ENCODE results near the gene XPNPEP3.
A peak's percentile ranks its signal among the peaks of the same experiment; 100 is the strongest.
"Not testable (repeated sequence)": the region's sequence is repeated elsewhere in the genome, so short reads cannot be mapped to it uniquely, and the experiment has no call there.

XPNPEP3 gene

GRCh38 chr22:40856513-40857308 is at the start of gene XPNPEP3, which contains the start of gene ST13:
TSS of gene XPNPEP3 (plus strand) at chr22:40857148. CDS start at chr22:40857182, 34 bp downstream.
TSS of gene ST13 (minus strand) at chr22:40856639. CDS start at chr22:40856540, 99 bp downstream.
- peak; percentile 94 for DNase-seq

- DNase-seq = no peak
Observed at GRCh38 chr22:40808018-40808841, 48.7 kb upstream of the XPNPEP3 start.

DNA sequence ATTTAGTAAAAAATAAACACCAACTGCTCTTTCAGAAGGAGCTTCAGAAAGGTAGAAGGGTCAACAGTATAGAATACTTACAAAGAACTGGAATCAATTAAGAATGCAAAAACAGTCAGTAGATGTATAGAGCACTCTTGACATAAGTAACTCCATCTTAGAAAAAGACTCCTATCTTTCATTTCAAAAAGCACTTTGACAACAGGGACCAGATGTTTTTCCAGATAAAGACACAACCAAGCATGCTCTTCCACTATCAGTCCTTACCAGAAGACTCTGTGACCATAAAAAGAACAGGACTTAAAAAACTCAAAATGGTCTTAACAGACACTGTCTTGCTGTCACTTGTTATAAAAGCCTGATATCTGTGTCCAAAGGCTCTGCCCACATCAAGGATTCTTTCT is 43.0 kb upstream of the XPNPEP3 start:
- DNase-seq = no peak

- no peak for DNase-seq
Observed at GRCh38 chr22:40817737-40818136, 39.2 kb upstream of the XPNPEP3 start.

- no peak for DNase-seq
Observed at GRCh38 chr22:40818192-40818746, 38.7 kb upstream of the XPNPEP3 start.

DNA sequence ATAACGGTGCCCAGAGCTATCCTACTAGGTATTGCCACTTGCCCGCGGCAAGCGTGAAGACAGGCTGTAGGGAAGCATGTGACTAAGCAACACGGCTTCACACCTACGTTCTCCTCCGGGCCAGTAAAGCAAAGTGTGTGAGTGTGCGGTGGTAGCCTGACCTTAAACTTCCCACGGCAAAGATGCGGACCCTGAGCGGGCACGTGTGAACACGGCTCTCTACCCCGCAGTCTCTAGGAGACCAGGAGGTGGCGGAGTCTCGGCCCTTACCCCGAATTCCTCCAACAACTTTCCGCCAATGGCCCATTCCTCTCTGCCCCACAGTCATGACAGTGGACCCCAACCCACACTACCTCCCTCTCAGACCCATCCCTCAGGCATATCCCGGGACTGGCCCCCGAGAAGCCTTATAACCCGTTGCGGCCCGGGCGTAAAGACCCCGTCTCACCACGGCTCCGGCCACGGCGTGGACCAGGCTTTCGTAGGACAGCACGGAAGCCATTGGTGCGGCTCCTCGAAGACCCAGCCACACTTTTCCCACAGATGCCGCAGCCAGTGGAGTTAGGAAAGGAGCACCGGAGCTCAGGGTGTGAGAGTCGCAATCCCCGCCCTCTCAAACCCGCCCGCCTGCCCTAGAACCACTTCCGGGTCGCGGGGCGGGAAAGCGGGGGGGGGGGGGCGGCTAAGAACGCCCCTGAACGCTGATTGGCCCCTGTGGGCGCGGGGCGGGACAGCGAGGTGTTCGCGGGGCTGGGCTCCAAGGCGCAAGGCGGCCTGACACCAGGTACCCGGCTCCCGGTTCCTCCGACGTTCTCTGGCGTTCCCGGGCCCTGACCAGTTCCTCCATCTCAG is 38.0 kb upstream of the XPNPEP3 start, which contains the start of gene SLC25A17:
SLC25A17 (minus strand) TSS at position 600 of the 852 bp plus-strand sequence; CDS start at position 502, 98 bp downstream.
- peak; percentile 46 for DNase-seq

GRCh38 chr22:40819599-40820140 is 37.3 kb upstream of the XPNPEP3 start:
- peak; percentile 17 for DNase-seq

DNA sequence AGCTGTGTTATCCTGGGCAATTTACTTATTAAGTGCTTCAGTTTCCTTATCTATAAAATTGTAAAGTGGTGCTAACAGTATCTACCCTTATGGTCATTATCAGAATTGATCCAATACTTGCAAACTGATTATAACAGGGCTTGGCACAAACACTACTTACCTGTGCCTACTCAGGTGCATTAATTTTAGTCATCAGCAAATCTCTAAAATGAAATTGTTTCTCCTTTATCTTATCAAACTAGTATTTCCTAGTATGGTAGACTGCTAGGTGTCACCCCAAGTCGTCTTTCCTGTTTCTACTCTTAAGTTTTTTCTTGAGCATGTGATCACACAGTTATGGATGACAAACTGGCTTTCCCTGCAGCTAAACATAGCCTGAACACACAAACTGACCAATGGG is 33.5 kb upstream of the XPNPEP3 start:
- DNase-seq = no peak

GRCh38 chr22:40826292-40826691 is 30.7 kb upstream of the XPNPEP3 start:
- DNase-seq = not testable (repeated sequence)

GRCh38 chr22:40826984-40827741 is 29.8 kb upstream of the XPNPEP3 start:
- no peak for DNase-seq

DNA sequence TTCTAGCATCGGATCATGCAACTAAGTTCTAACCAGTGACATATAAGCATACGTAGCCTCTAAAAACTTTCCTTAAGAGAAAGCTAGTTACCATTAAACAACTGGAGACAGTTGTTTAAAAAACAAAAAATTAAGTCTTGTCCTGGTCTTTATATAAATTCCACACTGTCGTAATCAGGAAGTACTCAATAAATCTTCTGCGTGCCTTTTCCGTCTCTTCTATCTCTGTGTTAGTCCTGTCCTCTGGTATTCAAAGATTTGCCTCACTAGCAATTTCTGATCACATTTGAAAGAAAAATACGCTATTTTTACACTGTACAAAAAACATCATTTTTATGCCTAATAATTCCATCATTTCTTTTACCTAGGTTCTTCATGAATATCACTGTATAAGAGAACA is 27.8 kb upstream of the XPNPEP3 start:
- DNase-seq = no peak

GRCh38 chr22:40834619-40835018 is 22.3 kb upstream of the XPNPEP3 start:
- DNase-seq = no peak

DNA sequence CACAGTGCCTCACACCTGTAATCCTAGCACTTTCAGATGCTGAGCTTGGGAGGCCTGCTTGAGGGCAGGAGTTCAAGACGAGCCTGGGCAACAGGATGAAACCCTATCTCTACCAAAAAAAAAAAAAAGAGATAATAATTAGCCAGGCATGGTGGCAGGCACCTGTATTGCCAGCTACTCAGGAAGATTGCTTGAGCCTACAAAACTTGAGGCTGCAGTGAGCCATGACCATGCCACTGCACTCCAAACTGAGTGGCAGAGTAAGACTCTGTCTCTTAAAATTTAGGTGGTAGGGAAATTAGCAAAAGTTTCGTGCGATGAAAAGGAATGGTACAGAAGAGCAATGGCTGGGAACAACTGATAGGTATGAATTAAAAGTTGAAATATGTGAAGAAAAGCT is 18.5 kb upstream of the XPNPEP3 start:
- DNase-seq = no peak

GRCh38 chr22:40844951-40845350 is 12.0 kb upstream of the XPNPEP3 start:
- DNase-seq = no peak

- not testable (repeated sequence) for DNase-seq
Observed at GRCh38 chr22:40845816-40846215, 11.1 kb upstream of the XPNPEP3 start.

DNA sequence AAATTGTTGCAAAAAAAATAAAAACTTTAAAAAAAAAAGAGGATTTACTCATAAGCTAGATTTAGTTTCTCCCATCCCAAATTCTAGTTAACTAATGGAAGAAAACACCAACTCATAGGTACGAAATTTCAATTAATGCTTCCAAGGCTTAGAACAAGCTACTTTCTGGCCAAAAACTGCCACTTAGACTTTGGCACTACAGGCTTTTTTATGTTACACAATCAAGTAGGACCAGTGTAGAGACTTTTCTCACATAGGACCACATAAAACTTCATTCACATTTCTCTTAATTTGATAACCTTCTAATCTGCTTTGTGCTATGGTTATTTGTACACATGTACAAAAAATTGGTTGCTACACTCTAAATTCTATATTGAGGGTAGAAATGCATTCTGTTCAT is 3.6 kb upstream of the XPNPEP3 start:
- DNase-seq = no peak

DNA sequence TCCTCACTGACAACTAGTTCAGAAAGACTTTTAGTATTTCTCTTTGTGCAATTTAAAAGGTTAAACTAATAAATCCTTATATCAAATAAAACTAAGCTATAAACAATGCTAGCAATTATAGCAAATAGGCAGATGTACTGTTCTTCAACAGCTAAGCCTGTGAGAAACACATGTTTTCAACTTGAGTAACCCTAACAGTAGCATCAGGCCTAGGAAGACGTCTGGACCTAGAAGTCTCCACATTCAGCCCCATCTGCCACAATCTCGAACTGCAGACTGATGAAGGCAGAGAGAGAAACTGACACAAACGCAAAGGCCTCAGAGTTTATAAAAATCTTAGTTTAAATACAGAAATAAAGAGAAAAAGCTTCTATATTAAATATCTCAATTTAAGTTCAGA is 3.0 kb upstream of the XPNPEP3 start:
- DNase-seq = no peak

DNA sequence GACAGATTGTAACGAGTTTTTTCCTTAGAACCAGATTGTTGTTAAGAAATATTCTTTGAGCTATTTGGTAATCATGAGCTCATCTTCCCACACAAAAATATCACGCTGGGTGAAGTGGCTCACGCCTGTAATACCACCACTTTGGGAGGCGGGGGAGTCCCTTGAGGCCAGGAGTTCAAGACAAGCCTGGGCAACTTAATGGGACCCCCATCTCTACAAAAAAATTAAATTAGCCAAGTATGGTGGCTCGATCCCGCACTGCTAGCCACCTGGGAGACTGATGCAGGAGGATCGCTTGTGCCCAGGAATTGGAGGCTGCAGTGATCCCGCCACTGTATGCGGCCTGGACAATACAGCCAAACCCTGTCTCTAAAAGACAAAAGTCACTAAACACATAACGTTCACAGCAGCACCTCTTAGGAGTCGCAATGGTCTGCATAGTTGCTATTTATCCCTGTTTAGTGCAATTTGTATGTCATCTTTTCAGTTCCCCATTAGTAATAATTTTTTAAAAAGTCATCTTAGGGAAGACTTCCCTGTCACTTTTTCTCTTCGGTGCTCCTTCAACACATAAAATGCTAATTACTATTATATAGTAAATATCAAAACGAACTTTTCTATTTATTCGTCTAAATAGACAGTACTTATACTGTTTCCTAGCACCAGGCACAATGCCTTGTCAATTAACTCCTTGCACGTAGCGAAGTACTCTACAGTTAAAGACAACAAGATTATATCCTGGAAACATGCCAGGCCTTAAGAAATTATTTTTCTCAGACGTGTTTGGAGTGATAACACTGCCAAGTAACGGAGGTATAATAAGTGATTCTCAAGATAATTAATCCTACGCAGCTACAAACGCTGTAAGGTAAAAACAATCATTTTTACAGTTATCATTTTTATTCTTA is 1.6 kb upstream of the XPNPEP3 start:
- DNase-seq = no peak

GRCh38 chr22:40855979-40856512 is 902 bp upstream of the XPNPEP3 start:
- DNase-seq = no peak

DNA sequence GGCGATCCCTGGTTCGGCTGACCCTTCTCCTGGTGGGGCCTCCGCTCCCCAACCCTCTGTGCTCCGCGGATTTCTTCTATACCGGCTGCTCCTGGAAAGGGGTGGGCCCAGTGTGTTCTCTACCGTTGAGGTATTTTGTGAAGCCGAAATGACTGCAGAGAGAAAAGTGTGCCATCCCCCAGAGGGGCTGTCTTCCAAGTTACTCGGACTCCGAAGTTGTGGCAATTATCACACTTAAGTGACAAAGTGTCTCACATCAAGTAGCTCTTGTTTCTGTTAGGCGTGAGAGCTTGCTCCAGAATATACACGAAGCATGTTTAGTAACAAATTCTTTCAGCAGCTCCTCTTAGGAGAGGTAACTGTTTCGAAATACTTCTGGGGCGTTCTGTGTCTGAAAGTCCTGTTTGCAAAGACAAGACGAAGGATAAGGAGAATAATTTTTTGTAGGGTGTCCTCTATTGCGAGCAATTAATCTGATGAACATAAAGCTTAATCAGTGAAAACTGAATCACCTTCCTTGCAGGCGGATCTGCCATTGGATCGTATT is 434 bp downstream of the XPNPEP3 start:
- no peak for DNase-seq

Data from amniotic stem cell (primary cell).